BE2C (cell line): Measurements from ENCODE around the gene SMC3.

ENCODE experiments used
- DNase-seq: peaks from one replicate; pipeline ENCODE4 v3.0.0-alpha.2; 2020
- H3K27me3 ChIP-seq: fragments of 250-450 bp; sonication (Bioruptor Pico); 2 replicates; pipeline ENCODE4 v1.5.1; 2020; ENCODE audit warnings: mild to moderate bottlenecking
- H3K36me3 ChIP-seq: fragments of 250-450 bp; sonication (Bioruptor Pico); 2 replicates; pipeline ENCODE4 v1.5.1; 2020; ENCODE audit warnings: mild to moderate bottlenecking
- H3K4me1 ChIP-seq: fragments of 250-450 bp; sonication (Bioruptor Pico); 2 replicates; pipeline ENCODE4 v1.5.1; 2020
- H3K4me3 ChIP-seq: 2 replicates; pipeline ENCODE4 v1.5.1; 2011; ENCODE audit warnings: low read depth, low read length
- H3K9me3 ChIP-seq: fragments of 250-450 bp; sonication (Bioruptor Pico); 2 replicates; pipeline ENCODE4 v1.5.1; 2020
- TF ChIP-seq, protein P1 (sequence below): IDR thresholded peaks from 2 replicates; pipeline ENCODE4 v1.5.1; 2012; ENCODE audit warnings: mild to moderate bottlenecking, low read depth, low read length

SMC3 gene

DNA sequence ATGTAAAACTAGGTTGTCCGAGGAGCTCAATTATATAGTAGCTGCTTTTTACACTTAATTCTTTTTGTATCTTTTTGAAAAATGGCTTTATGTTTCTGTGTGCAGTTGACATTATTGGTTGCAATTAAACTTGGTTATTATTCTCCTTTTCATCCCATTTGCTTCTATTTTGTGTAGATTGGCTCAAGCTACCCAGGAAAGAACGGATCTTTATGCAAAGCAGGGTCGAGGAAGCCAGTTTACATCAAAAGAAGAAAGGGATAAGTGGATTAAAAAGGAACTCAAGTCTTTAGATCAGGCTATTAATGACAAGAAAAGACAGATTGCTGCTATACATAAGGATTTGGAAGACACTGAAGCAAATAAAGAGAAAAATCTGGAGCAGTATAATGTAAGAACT is 16.5 kb downstream of the SMC3 start:
- H3K36me3 ChIP-seq = peaks cover 82% of the 10 kb centered on the region
- TF ChIP-seq, protein P1, sequence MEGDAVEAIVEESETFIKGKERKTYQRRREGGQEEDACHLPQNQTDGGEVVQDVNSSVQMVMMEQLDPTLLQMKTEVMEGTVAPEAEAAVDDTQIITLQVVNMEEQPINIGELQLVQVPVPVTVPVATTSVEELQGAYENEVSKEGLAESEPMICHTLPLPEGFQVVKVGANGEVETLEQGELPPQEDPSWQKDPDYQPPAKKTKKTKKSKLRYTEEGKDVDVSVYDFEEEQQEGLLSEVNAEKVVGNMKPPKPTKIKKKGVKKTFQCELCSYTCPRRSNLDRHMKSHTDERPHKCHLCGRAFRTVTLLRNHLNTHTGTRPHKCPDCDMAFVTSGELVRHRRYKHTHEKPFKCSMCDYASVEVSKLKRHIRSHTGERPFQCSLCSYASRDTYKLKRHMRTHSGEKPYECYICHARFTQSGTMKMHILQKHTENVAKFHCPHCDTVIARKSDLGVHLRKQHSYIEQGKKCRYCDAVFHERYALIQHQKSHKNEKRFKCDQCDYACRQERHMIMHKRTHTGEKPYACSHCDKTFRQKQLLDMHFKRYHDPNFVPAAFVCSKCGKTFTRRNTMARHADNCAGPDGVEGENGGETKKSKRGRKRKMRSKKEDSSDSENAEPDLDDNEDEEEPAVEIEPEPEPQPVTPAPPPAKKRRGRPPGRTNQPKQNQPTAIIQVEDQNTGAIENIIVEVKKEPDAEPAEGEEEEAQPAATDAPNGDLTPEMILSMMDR = no peak

DNA sequence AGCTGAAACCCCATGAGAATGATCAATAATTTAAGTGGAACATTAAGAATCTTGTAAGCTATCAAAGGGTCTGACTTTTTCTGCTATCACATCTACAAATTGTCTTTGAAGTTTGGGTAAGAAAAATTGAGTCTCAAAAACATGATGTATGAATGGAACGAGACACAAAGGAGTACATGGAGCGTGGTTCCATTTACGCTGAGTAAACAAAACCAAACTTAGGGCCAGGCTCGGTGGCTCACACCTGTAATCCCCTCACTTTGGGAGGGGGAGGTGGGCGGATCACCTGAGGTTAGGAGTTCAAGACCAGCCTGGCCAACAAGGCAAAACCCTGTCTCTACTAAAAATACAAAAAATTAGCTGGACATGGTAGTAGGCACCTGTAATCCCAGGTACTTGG is 24.3 kb downstream of the SMC3 start:
- H3K36me3 ChIP-seq = peaks cover 65% of the 10 kb centered on the region
- no peak overlapping the region for H3K4me3 ChIP-seq
- TF ChIP-seq, protein P1 = no peak
- H3K9me3 ChIP-seq = no peaks in the 10 kb centered on the region
- no peaks in the 10 kb centered on the region for H3K4me1 ChIP-seq
- no peak for DNase-seq
- no peaks in the 10 kb centered on the region for H3K27me3 ChIP-seq

More for the DNA sequence above, 16.5 kb downstream of the SMC3 start:
- no peaks in the 10 kb centered on the region for H3K27me3 ChIP-seq
- no peak overlapping the region for H3K4me3 ChIP-seq
- H3K9me3 ChIP-seq = no peaks in the 10 kb centered on the region
- H3K4me1 ChIP-seq = no peaks in the 10 kb centered on the region
- DNase-seq = no peak

GRCh38 chr10:110597476-110597875 is 30.0 kb downstream of the SMC3 start:
- Histone ChIP-seq H3K27me3 (no peaks in the 10 kb centered on the region), H3K9me3 (no peaks in the 10 kb centered on the region), H3K4me3 (no peak overlapping the region), H3K36me3 (peaks cover 50% of the 10 kb centered on the region), H3K4me1 (no peaks in the 10 kb centered on the region)
- TF ChIP-seq, protein P1 = no peak
- DNase-seq = no peak

DNA sequence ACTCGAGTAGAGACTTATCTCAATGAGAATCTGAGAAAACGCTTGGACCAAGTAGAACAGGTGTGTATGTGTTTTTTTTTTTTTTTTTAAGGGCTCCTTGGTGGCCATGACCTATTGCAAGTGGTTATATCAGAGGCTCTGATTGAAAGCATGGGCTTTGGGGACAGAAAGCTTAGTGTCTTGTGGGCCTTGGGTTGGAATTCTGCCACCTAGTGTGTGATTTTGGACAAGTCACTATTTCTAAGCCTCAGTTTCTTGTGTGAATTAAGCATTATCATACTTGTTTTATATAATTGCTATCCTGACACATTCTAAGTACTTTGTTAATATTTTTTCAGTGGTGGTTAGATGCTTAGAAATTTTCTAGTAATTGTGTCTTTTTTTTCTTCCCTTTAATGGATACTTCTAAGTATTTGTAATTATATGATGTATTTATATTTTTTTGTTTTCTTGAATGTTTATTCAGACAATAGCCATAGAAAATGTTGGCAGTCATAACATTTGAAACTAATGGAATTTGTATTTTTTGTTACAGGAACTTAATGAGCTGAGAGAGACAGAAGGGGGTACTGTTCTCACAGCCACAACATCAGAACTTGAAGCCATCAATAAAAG is 33.1 kb downstream of the SMC3 start:
- TF ChIP-seq, protein P1 = peak; percentile 74
- H3K9me3 ChIP-seq = no peaks in the 10 kb centered on the region
- no peaks in the 10 kb centered on the region for H3K4me1 ChIP-seq
- DNase-seq = peak; percentile 54
- H3K4me3 ChIP-seq = no peak overlapping the region
- peaks cover 48% of the 10 kb centered on the region for H3K36me3 ChIP-seq
- H3K27me3 ChIP-seq = no peaks in the 10 kb centered on the region

DNA sequence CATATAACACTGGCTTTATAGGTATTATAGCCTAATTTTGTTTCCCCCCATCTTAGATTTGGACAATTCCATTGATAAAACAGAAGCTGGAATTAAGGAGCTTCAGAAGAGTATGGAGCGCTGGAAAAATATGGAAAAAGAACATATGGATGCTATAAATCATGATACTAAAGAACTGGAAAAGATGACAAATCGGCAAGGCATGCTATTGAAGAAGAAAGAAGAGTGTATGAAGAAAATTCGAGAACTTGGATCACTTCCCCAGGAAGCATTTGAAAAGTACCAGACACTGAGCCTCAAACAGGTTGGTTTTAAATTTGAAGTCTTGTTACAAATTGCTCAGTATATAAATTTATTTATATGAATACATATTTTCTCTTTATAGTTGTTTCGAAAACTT is 34.1 kb downstream of the SMC3 start:
- H3K4me3 ChIP-seq = no peak overlapping the region
- peaks cover 54% of the 10 kb centered on the region for H3K36me3 ChIP-seq
- H3K9me3 ChIP-seq = no peaks in the 10 kb centered on the region
- TF ChIP-seq, protein P1 = no peak
- H3K27me3 ChIP-seq = no peaks in the 10 kb centered on the region
- no peaks in the 10 kb centered on the region for H3K4me1 ChIP-seq
- DNase-seq = no peak

DNA sequence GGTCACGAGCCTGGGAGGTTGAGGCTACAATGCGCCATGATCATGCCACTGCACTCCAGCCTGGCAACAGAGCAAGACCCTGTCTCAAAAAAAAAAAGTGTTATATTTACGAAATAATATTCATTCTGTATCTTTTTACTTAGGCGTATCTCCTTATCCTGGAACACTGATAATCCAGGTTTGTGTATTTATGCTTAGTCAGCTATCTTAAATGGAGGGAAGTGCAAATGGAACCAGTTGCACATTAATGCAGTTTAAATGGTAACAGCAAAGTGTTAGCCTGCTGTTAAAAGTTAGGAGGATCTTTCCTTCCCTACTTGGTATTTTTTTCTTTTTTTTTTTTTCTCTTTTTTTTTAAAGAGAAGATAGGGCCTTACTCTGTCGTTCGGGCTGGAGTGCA is 40.6 kb downstream of the SMC3 start:
- TF ChIP-seq, protein P1 = no peak
- Histone ChIP-seq H3K27me3 (no peaks in the 10 kb centered on the region), H3K4me1 (peaks cover 3% of the 10 kb centered on the region; the same call in 1 of the 2 replicates), H3K4me3 (no peak overlapping the region), H3K9me3 (no peaks in the 10 kb centered on the region), H3K36me3 (peaks cover 24% of the 10 kb centered on the region)
- no peak for DNase-seq
